ENCODE measurements around the gene USB1. TPM values are rescaled to one million over a fixed set of nuclear protein-coding genes. Genes with fewer than 3 reads are reported as not detected.

The USB1 gene
- total RNA-seq, 1 experiment from 2014 or later: 91.2 TPM

DNA sequence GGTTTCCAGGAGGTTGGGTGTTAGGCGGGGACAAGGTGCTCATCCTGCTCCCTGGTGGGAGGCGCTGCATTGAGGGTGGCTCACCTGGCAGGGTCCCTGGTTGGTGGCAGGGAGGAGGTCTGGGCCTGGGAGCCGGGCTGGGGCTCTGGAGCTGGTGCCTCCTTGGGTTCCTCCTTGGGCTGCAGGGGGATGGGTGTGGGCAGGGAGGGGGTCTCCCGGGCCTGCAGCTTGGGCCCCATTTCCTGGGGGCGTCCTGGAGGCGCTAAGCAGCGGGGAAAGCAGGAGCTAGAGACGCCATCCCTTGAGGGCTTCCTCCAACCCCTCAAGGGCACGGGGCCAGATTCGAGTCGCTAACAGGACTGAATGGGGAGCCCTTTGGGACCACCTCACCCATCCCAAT lies 41.4 kb upstream of the USB1 start:
- TF ChIP-seq, protein P1, sequence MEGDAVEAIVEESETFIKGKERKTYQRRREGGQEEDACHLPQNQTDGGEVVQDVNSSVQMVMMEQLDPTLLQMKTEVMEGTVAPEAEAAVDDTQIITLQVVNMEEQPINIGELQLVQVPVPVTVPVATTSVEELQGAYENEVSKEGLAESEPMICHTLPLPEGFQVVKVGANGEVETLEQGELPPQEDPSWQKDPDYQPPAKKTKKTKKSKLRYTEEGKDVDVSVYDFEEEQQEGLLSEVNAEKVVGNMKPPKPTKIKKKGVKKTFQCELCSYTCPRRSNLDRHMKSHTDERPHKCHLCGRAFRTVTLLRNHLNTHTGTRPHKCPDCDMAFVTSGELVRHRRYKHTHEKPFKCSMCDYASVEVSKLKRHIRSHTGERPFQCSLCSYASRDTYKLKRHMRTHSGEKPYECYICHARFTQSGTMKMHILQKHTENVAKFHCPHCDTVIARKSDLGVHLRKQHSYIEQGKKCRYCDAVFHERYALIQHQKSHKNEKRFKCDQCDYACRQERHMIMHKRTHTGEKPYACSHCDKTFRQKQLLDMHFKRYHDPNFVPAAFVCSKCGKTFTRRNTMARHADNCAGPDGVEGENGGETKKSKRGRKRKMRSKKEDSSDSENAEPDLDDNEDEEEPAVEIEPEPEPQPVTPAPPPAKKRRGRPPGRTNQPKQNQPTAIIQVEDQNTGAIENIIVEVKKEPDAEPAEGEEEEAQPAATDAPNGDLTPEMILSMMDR (IDR thresholded peaks at IDR 0.05; ENCODE audit: insufficient read depth in 1 of 2, low read depth in 1 of 2, low read length in 1 of 2, severe bottlenecking in 1 of 2, unreplicated experiment in 1 of 2): no peak
- ChIA-PET CTCF (no interaction called here), POLR2A (no interaction called here)
- intact Hi-C loops (cut with micrococcal nuclease; ENCODE audit: unreplicated experiment): no loop called here
- Mint-ChIP-seq H3K36me3 (ENCODE audit: insufficient read depth, unreplicated experiment) (no peaks in the 10 kb centered on the region), H3K27me3 (ENCODE audit: insufficient read depth, unreplicated experiment) (no peaks in the 10 kb centered on the region), H3K27ac (ENCODE audit: unreplicated experiment) (no peak overlapping the region), H3K4me3 (ENCODE audit: unreplicated experiment) (no peak overlapping the region), H3K4me1 (ENCODE audit: low read depth, unreplicated experiment) (peaks cover 17% of the 10 kb centered on the region), H3K9me3 (ENCODE audit: unreplicated experiment) (no peaks in the 10 kb centered on the region)
- no peaks in the 10 kb centered on the region for H3K9me3 ChIP-seq
- no peaks in the 10 kb centered on the region for H3K27me3 ChIP-seq (replicated peaks; ENCODE audit: control insufficient read depth, insufficient read depth, low read length)
- H3K36me3 ChIP-seq (ENCODE audit: control insufficient read depth, insufficient read depth, low read length): no peaks in the 10 kb centered on the region
- DNase-seq: no peak
- H3K4me3 ChIP-seq (ENCODE audit: low read depth, low read length): no peak overlapping the region
- H3K4me1 ChIP-seq: no peaks in the 10 kb centered on the region
- no TSS peak for BruUV-seq (replicated peaks)

DNA sequence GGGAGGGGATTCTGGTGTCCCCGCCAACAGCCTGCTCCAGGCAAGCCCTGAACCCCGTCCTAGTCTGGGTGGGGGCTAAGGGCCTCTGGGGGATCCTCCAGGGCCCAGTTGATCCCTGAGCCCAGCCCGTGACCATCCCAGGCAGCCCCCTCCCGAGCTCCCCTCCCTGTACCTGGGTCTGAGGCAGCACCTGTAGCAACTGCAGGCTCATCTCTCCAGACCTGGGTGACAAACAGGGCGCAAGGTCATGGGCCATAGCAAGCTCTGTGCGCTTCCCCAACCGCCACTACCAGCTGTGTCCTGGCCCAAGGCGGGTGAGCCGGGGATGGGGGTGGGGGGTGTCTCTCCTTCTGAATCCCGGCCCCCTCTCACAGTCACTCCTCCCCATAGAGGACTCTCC lies 40.9 kb upstream of the USB1 start:
- no peaks in the 10 kb centered on the region for H3K9me3 ChIP-seq
- no peaks in the 10 kb centered on the region for H3K27me3 ChIP-seq (replicated peaks; ENCODE audit: control insufficient read depth, insufficient read depth, low read length)
- ChIA-PET POLR2A (no interaction called here), CTCF (interaction anchor here (0.6 kb wide), 1 partner anchor 64 kb away, joined by 6 read pairs; no protein-coding TSS in a partner anchor)
- no peaks in the 10 kb centered on the region for H3K4me1 ChIP-seq
- intact Hi-C loops (cut with micrococcal nuclease; ENCODE audit: unreplicated experiment): no loop called here
- Mint-ChIP-seq H3K36me3 (ENCODE audit: insufficient read depth, unreplicated experiment) (no peaks in the 10 kb centered on the region), H3K27me3 (ENCODE audit: insufficient read depth, unreplicated experiment) (no peaks in the 10 kb centered on the region), H3K9me3 (ENCODE audit: unreplicated experiment) (no peaks in the 10 kb centered on the region), H3K4me3 (ENCODE audit: unreplicated experiment) (no peak overlapping the region), H3K4me1 (ENCODE audit: low read depth, unreplicated experiment) (peaks cover 17% of the 10 kb centered on the region), H3K27ac (ENCODE audit: unreplicated experiment) (no peak overlapping the region)
- H3K36me3 ChIP-seq (ENCODE audit: control insufficient read depth, insufficient read depth, low read length): no peaks in the 10 kb centered on the region
- TF ChIP-seq, protein P1 (IDR thresholded peaks at IDR 0.05; ENCODE audit: insufficient read depth in 1 of 2, low read depth in 1 of 2, low read length in 1 of 2, severe bottlenecking in 1 of 2, unreplicated experiment in 1 of 2): no peak
- BruUV-seq (replicated peaks): no TSS peak
- DNase-seq: no peak
- no peak overlapping the region for H3K4me3 ChIP-seq (ENCODE audit: low read depth, low read length)

DNA sequence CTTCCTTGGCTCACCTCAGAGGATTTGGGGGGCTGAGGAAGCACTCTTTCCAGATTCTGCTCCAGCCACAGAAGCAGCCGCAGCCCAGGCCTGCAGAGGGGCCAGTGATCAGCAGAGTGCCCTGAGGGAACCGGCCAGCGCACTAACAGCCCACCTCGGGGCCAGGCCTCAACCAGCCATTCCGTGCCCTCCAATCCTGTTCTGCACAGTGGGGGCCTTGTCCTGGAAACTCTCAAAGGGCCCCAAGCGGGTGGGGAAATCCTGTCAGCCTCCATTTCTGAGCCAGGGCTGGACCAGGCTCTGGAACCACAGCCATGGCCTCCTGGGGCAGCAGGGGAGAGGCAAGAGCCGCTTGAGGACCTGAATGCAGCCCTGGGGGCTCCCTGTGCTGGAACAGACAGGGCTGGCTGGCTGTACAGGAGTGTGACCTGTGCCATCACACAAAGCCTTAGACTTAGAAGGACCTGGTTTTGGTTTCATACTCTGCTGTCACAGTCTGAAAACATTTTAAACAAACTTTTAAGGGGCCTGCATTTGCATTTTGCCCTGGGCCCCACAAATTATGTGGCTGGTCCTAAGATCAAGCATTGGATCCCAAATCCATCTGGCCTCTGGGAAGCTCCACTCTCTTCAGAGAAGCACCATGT lies 40.3 kb upstream of the USB1 start:
- no peaks in the 10 kb centered on the region for H3K4me1 ChIP-seq
- Mint-ChIP-seq H3K36me3 (ENCODE audit: insufficient read depth, unreplicated experiment) (no peaks in the 10 kb centered on the region), H3K27ac (ENCODE audit: unreplicated experiment) (no peak overlapping the region), H3K9me3 (ENCODE audit: unreplicated experiment) (no peaks in the 10 kb centered on the region), H3K4me1 (ENCODE audit: low read depth, unreplicated experiment) (peaks cover 17% of the 10 kb centered on the region), H3K27me3 (ENCODE audit: insufficient read depth, unreplicated experiment) (no peaks in the 10 kb centered on the region), H3K4me3 (ENCODE audit: unreplicated experiment) (no peak overlapping the region)
- TF ChIP-seq, protein P1 (IDR thresholded peaks at IDR 0.05; ENCODE audit: insufficient read depth in 1 of 2, low read depth in 1 of 2, low read length in 1 of 2, severe bottlenecking in 1 of 2, unreplicated experiment in 1 of 2): no peak
- H3K27me3 ChIP-seq (replicated peaks; ENCODE audit: control insufficient read depth, insufficient read depth, low read length): no peaks in the 10 kb centered on the region
- no peak for DNase-seq
- no TSS peak for BruUV-seq (replicated peaks)
- H3K36me3 ChIP-seq (ENCODE audit: control insufficient read depth, insufficient read depth, low read length): no peaks in the 10 kb centered on the region
- no peak overlapping the region for H3K4me3 ChIP-seq (ENCODE audit: low read depth, low read length)
- intact Hi-C loops (cut with micrococcal nuclease; ENCODE audit: unreplicated experiment): no loop called here
- CTCF ChIA-PET: interaction anchor here (0.6 kb wide), 1 partner anchor 64 kb away, joined by 6 read pairs; no protein-coding TSS in a partner anchor
- no peaks in the 10 kb centered on the region for H3K9me3 ChIP-seq
- POLR2A ChIA-PET: no interaction called here

Measured in Caco-2 (cell line).